ENCODE data around the gene GSTCD.
"Not testable (repeated sequence)": the region's sequence is repeated elsewhere in the genome, so short reads cannot be mapped to it uniquely, and the experiment has no call there.

Gene GSTCD

DNA sequence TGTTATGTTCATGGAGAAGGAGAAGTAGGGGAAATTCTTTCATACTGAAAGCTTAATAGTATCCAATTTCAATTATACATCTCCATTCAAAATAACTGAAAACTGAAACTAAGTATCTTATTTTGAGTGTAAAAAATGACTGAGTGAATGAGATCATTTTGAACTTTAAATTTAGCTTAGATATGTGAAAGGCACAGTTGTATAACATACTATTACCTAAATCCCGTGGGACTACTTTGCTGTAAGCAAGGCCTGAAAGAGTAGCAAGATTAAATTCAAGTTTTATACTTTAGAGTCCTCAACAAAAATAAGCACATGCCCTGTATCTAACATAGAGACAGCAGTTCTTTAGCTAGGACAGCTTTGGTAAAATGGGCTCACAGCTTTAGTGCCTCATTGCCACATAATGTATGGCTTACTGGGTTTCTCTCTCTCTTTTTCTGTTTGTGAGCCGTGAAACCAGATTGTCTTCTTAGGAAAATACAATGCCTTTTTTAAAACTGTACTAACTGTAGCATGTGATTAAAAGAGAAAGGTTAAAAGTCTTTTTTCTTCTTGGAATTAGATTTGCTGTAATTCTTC lies 43.2 kb downstream of the GSTCD start:
- no peak overlapping the region for H3K4me3 ChIP-seq (ENCODE audit: low read depth, low read length)
- TF ChIP-seq CTCF (IDR thresholded peaks at IDR 0.05; ENCODE audit: low read depth, low read length, missing control alignments) = no peak
- no peak for DNase-seq (ENCODE audit: low read depth)

- no peak for DNase-seq (ENCODE audit: low read depth)
- no peak overlapping the region for H3K4me3 ChIP-seq (ENCODE audit: low read depth, low read length)
- no peak for TF ChIP-seq CTCF (IDR thresholded peaks at IDR 0.05; ENCODE audit: low read depth, low read length, missing control alignments)
These were observed 44.8 kb downstream of the GSTCD start for GRCh38 chr4:105753361-105753760.

GRCh38 chr4:105755375-105755774 lies 46.8 kb downstream of the GSTCD start:
- H3K4me3 ChIP-seq (ENCODE audit: low read depth, low read length) = no peak overlapping the region
- no peak for DNase-seq (ENCODE audit: low read depth)
- no peak for TF ChIP-seq CTCF (IDR thresholded peaks at IDR 0.05; ENCODE audit: low read depth, low read length, missing control alignments)

DNA sequence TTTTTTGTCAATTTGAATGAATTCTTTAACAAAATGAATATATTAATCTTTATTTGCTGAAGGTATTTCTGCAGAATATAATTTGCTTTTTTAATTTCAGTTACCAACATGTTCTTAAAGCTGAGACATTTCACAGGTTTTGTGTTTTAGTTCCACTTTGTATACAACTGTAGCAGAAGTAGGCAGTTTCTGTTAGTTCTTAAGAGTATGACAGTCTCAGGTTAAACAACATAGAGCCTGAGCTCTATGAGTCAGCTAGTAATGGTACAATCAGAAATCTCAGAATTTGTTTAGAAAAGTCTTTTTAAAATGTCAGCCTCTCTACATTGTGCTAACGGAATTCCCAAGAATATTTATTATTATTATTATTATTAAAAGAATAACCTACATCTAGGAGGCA lies 50.4 kb downstream of the GSTCD start:
- H3K4me3 ChIP-seq (ENCODE audit: low read depth, low read length) = no peak overlapping the region
- TF ChIP-seq CTCF (IDR thresholded peaks at IDR 0.05; ENCODE audit: low read depth, low read length, missing control alignments) = no peak
- no peak for DNase-seq (ENCODE audit: low read depth)

DNA sequence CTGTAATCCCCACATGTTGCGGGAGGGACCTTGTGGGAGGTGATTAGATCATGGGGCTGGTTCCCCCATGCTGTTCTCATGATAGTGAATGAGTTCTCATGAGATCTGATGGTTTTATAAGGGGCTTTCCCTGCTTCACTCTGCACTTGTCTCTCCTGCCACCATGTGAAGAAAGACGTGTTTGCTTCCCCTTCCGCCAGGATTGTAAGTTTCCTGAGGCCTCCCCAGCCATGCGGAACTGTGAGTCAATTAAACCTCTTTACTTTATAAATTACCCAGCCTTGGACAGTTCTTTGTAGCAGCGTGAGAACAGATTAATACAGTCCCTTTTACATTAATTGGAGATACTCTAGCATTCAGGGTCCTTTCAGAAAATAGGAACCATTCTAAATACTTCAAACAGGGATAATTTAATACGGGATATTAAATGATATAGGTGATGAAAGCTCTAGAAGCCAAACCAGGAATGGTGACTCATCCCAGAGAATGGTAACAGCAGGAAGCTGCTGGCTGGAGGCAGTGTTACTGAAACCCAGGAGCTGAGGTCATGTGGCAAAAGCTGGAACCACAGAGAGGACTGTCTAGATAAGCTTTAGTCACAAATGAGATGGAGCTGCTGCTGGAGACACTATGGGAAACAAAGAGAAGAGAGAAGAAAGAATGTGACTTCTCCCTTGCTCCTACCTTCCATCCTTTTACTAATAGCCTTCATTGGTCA lies 57.3 kb downstream of the GSTCD start:
- H3K4me3 ChIP-seq (ENCODE audit: low read depth, low read length) = no peak overlapping the region
- TF ChIP-seq CTCF (IDR thresholded peaks at IDR 0.05; ENCODE audit: low read depth, low read length, missing control alignments) = no peak
- no peak for DNase-seq (ENCODE audit: low read depth)

GRCh38 chr4:105767579-105767978 lies 59.0 kb downstream of the GSTCD start:
- TF ChIP-seq CTCF (IDR thresholded peaks at IDR 0.05; ENCODE audit: low read depth, low read length, missing control alignments) = no peak
- H3K4me3 ChIP-seq (ENCODE audit: low read depth, low read length) = no peak overlapping the region
- DNase-seq (ENCODE audit: low read depth) = no peak

DNA sequence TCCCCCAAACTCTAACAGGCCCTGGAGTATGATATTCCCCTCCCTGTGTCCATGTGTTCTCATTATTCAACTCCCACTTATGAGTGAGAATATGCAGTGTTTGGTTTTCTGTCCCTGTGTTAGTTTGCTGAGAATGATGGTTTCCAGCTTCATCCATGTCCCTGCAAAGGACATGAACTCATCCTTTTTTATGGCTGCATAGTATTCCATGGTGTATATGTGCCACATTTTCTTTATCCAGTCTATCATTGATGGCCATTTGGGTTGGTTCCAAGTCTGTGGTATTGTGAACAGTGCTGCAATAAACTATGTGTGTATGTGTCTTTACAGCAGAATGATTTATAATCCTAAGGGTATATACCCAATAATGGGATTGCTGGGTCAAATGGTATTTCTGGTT lies 61.9 kb downstream of the GSTCD start:
- H3K4me3 ChIP-seq (ENCODE audit: low read depth, low read length); DNase-seq (ENCODE audit: low read depth): not testable (repeated sequence)

GRCh38 chr4:105772065-105772464 lies 63.5 kb downstream of the GSTCD start:
- not testable (repeated sequence) for DNase-seq (ENCODE audit: low read depth); H3K4me3 ChIP-seq (ENCODE audit: low read depth, low read length)

- H3K4me3 ChIP-seq (ENCODE audit: low read depth, low read length); DNase-seq (ENCODE audit: low read depth): not testable (repeated sequence)
These were observed 67.3 kb downstream of the GSTCD start for GRCh38 chr4:105775760-105776415.
